Fibroblast of skin of back (primary cell): ENCODE results near the gene VIPR2.

ENCODE experiments used
- DNase-seq: peaks from one replicate; pipeline ENCODE4 v3.0.0-alpha.2; 2013

Gene VIPR2

DNA sequence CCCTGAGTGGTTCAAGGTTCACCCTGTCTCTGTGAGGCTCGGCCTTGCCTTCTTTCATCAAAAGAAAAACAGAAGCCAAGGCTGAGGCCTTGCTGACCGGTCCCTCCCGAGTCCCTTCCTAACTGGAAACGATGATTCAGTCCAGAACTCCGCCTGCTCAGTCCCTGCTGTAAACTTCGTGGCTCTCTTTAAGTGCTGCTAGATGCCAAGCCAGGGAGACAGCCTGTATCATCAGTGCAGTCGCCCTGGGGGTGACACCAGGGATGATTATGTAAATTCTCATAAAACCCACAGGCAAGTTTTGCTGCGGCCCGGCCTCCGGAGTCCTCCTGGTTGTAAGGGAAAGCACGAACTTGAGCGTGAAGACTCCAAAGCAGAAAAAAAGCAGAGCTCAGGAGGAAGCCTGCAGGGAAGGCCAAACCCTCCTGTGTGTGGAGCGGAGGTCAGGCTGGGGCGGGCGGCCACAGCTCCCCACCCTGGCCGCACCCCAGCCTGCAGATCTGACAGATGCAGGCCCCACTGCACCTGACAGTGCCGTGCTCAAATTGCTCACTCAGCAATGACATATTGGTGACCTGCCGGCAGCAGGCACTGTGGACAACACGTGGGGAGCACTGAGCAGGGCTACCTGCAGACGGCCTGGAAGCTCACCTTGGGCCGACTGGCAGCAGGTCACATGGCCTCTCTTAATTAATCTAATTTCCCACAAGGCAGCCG is 164.9 kb downstream of the VIPR2 start:
- no peak for DNase-seq

DNA sequence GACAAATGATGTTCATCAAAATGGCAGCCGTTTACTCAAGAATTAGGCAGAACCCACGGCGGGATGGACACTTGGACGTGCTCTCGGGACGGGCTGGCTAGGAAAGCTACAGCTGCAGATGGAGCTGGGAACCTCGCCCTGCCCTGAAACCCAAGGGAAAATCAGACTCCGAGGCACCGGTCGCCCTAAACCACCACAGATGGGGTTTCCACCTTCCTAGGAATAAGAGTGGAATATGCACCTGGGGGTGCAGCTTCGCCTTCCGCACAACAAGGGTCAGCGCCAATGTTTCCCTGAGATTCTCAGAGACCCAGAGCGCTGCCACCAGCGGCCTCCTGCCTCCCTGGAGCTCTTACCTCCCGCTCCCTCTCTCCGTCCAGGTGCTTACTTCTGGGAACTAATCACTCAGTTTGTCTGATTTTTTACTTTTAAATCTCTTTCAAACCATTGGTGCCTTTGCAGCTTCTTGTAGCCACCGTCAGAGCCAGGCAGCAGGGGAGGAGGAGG is 165.6 kb downstream of the VIPR2 start:
- no peak for DNase-seq
